H1 (cell line): ENCODE measurements around the gene FTCDNL1. TPM values are rescaled to one million over a fixed set of nuclear protein-coding genes. Genes with fewer than 3 reads are reported as not detected.

Experiments
- MAFK ChIP-seq: IDR thresholded peaks from 2 replicates; pipeline ENCODE4 v1.6.1; 2012; ENCODE audit warnings: low read depth, mild to moderate bottlenecking, improper control_type of control experiment, low read length
- POLR2AphosphoS5 ChIP-seq: IDR thresholded peaks from 2 replicates; pipeline ENCODE4 v1.6.1; 2011; ENCODE audit warnings: low read depth, low read length
- polyA plus RNA-seq, 7 experiments: library from polyadenylated mRNA; depleted of rRNA in 3 of 7; stranded (reverse) in 5 of 7; unstranded in 2 of 7; fragments of >200 nt in 5 of 7; fragments of 200-250 nt in 2 of 7; gene quantifications; 1 replicate in 5 of 7; 2 replicates in 1 of 7; 4 replicates in 1 of 7; pipeline versions ENCODE4 v1.2.1 to v1.2.3, GENCODE V29; 2011 to 2013; ENCODE audit warnings: missing spikeins in 2 of 7, mixed read lengths in 2 of 7
- total RNA-seq: library from RNA; stranded (reverse); fragmentation: NEBNext Ultra II Directional; extraction: Animal tissue kit (Norgen Biotek cat#: 25700); gene quantifications from 2 replicates; pipeline ENCODE4 v1.2.1, GENCODE V29; 2021
- TF ChIP-seq, protein P1 (sequence below): IDR thresholded peaks from 2 replicates; pipeline ENCODE4 v1.6.1; 2011; ENCODE audit warnings: low read depth, mild to moderate bottlenecking, low read length; ENCODE audit not compliant: insufficient read depth

FTCDNL1 gene
- total and polyA plus RNA-seq, 2 of the 8 experiments (the other 6 are each of a cell fraction or from before 2014, with no cell fraction given) = 0.41 to 0.97 TPM

DNA sequence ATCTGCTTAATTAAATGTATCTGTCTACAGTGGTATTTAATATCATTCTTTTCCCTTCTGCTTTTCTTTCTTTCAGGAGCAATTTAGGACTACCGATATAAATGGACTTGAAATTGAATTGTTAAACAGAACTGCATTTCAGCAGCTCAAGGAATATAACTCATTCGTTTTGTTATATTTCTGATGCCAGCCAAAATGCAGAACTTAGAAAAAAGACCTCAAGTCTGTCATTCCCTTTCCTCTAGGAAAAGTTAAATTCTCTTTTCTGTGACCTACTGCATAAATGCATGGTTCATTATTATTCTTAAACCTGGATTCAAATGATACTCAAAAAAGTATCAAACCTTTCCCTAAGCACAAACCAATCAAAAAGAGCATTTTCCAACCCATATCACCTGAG is 21.4 kb downstream of the FTCDNL1 start (continued):
- TF ChIP-seq, protein P1, sequence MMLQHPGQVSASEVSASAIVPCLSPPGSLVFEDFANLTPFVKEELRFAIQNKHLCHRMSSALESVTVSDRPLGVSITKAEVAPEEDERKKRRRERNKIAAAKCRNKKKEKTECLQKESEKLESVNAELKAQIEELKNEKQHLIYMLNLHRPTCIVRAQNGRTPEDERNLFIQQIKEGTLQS = no peak
- no peak for TF ChIP-seq MAFK
- no peak for TF ChIP-seq POLR2AphosphoS5
